Peyer's patch (tissue), 4 donors: ENCODE data around the gene CDC42EP2.

Experiments used
- POLR2A ChIP-seq, 2 donors: fragments of 450-650 bp; IDR thresholded peaks; one replicate each; pipeline ENCODE4 v1.5.1; 2017; ENCODE audit warnings: antibody characterized with exemption in 2 of 2, mild to moderate bottlenecking in 2 of 2, moderate library complexity in 2 of 2
- TF ChIP-seq, protein P1 (sequence below), 6 experiments: fragments of 450-650 bp in 4 of 6; fragments of 200-600 bp in 2 of 6; sonication (generic) in 1 of 6; IDR thresholded peaks; one replicate each; pipeline ENCODE4 v1.5.1; 2017 to 2019; ENCODE audit warnings: antibody characterized with exemption in 6 of 6, mild to moderate bottlenecking in 3 of 6, moderate library complexity in 1 of 6

DNA sequence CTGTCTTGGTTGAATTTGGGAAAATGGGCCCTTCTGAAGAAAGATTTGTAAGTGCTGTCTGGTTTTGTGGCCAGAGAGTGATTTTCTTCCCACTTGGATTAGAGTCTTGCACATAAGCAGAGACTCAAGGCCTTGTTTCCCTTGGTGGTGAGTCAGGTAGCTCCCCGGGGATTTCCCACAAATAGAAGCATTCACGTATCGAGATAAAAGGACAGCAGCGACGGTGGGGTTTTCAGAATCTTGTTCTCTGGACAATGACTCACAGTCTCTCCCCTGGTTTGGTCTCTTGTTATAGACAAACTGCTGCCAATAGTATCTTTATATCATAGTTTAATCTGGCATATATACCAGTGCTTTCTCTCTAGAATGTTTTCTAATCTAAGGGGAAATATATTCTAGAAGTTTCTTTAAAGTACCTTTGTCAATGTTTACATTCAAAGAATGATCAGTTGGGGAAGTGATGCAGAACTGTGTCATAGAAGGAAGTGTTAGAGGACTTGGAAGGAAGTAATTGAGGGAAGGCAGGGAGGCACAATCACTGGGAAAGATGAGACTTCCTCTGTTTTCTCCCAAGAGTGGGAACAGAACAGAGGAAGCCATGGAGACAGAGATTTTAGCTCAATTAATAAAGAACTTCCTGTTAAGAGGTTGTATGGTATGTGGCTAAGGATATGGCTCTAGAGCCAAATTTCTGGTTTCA lies 34.8 kb upstream of the CDC42EP2 start:
- TF ChIP-seq, protein P1, sequence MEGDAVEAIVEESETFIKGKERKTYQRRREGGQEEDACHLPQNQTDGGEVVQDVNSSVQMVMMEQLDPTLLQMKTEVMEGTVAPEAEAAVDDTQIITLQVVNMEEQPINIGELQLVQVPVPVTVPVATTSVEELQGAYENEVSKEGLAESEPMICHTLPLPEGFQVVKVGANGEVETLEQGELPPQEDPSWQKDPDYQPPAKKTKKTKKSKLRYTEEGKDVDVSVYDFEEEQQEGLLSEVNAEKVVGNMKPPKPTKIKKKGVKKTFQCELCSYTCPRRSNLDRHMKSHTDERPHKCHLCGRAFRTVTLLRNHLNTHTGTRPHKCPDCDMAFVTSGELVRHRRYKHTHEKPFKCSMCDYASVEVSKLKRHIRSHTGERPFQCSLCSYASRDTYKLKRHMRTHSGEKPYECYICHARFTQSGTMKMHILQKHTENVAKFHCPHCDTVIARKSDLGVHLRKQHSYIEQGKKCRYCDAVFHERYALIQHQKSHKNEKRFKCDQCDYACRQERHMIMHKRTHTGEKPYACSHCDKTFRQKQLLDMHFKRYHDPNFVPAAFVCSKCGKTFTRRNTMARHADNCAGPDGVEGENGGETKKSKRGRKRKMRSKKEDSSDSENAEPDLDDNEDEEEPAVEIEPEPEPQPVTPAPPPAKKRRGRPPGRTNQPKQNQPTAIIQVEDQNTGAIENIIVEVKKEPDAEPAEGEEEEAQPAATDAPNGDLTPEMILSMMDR (IDR thresholded peaks at IDR 0.05): no peak
- no peak for TF ChIP-seq POLR2A (IDR thresholded peaks at IDR 0.05)
